Omental fat pad (tissue), 4 donors: ENCODE results near the gene MACC1. TPM values are rescaled to one million over a fixed set of nuclear protein-coding genes. Genes with fewer than 3 reads are reported as not detected.

Experiments
- ATAC-seq: fragments of 150-250 bp; one replicate; pipeline ENCODE4 v1.9.1; 2016; ENCODE audit warnings: mild to moderate bottlenecking, moderate library complexity; ENCODE audit not compliant: low FRiP score
- DNase-seq: peaks from one replicate; pipeline ENCODE4 v3.0.0-alpha.2; 2019; ENCODE audit warnings: low spot score
- total RNA-seq, 4 donors: library from RNA; depleted of rRNA; stranded (reverse); fragments of >200 nt; gene quantifications; one replicate each; pipeline ENCODE4 v1.1.0, GENCODE V29; 2016
- TF ChIP-seq, protein P1 (sequence below), 3 donors: fragments of 450-650 bp; IDR thresholded peaks; one replicate each; pipeline ENCODE4 v1.5.1; 2016 to 2017; ENCODE audit warnings: antibody characterized with exemption in 3 of 3, mild to moderate bottlenecking in 3 of 3, moderate library complexity in 2 of 3

The MACC1 gene
- total RNA-seq, 4 donors from 2014 or later: 0.46 to 5.8 (median 3.2) TPM

DNA sequence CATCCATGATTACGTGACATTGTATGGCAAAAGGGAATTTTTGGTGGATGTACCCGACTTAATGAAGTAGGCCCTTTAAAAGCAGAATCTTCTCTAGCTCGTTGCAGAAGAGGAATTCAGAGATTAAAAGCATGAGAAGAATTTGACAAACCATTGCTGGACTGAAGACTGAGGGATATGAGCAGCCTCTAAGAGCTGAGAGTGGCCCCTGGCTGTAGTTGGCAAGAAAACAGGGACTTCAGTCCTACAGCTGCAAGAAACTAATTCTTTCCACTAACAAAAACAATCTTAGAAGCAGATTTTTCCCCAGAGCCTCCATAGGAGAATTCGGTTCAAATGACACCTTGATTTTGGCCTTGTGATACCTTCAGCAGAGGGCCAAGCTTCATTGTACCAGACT lies 34.1 kb downstream of the MACC1 start:
- DNase-seq: no peak
- ATAC-seq: no peak
- TF ChIP-seq, protein P1, sequence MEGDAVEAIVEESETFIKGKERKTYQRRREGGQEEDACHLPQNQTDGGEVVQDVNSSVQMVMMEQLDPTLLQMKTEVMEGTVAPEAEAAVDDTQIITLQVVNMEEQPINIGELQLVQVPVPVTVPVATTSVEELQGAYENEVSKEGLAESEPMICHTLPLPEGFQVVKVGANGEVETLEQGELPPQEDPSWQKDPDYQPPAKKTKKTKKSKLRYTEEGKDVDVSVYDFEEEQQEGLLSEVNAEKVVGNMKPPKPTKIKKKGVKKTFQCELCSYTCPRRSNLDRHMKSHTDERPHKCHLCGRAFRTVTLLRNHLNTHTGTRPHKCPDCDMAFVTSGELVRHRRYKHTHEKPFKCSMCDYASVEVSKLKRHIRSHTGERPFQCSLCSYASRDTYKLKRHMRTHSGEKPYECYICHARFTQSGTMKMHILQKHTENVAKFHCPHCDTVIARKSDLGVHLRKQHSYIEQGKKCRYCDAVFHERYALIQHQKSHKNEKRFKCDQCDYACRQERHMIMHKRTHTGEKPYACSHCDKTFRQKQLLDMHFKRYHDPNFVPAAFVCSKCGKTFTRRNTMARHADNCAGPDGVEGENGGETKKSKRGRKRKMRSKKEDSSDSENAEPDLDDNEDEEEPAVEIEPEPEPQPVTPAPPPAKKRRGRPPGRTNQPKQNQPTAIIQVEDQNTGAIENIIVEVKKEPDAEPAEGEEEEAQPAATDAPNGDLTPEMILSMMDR (IDR thresholded peaks at IDR 0.05): no peak

DNA sequence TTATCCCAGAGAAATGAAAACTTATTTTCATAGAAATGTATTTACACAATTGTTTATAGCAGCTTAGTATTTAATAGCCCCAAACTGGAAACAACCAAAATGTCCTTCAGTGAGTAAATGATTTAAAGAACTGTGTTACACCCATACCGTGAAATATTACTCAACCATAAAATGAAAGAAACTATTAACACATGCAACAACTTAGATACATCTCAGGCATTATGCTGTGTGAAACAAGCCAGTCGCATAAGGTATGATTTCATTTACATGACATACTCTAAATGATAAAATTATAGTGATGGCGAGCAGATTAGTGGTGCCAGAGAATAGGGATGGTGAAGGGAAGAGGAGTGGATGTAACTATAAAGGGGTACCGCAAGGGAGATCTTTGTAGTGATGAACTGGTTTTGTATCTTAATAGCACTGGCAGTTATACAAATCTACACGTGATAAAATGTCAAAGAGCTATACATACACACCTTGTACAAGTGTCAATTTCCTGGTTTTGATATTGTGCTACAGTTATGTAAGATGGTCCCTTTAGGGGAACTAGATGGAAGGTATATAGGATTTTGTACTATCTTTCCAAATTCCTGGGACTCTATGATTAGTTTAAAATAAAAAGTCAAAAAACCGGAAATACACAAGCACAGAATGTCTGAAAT lies 40.5 kb downstream of the MACC1 start:
- TF ChIP-seq, protein P1 (IDR thresholded peaks at IDR 0.05): no peak
- no peak for ATAC-seq

DNA sequence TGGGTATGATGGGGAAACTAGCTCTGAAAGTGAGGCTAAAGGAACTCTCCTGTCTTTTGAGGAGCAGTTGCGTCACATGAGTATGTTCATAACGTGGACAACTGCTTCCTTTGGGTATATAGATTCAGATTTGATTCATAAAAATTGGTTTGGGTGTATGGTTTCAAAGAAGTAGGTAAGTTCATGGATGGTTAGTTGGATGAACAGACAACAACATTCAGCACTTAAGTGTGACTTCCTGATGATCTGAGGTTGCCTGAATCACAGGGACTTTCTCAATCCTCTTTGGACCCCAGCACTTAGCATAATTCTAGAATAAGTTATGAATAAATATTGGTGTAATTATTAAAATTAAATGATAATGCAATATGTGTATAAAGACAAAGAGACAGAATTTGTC lies 43.4 kb downstream of the MACC1 start:
- ATAC-seq: no peak
- TF ChIP-seq, protein P1 (IDR thresholded peaks at IDR 0.05): no peak
- no peak for DNase-seq

More for the DNA sequence above, 40.5 kb downstream of the MACC1 start:
- no peak for DNase-seq

DNA sequence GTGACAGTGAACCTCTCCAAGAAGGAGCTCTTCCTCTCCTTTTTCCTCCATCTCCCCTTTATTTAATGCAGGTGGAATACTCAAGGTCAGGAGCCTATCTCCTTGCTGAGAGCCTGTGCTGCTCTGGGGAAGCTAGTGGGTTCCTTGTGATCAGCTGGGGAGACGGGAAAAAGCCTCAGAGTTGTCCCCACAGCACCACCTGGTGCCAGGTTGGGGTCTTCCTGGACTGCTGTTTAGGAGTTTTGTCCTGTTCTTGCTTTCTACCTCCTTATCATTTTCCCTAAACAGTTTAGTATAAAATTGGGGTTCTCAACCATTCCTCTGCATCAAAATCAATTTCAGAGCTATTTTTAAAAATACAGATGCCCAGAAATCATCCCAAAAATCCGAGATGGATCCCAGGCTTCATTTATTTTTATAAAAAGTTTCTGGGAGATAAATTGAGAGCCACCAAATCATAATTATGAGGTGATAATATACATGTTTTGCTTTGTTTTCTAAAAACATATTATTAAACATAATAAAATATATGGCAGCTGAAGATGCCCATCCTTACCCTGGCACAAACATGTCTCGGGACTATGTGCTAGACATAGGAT lies 44.3 kb downstream of the MACC1 start:
- ATAC-seq: peak; percentile 80
- TF ChIP-seq, protein P1 (IDR thresholded peaks at IDR 0.05): peak in 1 of 3 donors; percentile 31
- peak; percentile 41 for DNase-seq

DNA sequence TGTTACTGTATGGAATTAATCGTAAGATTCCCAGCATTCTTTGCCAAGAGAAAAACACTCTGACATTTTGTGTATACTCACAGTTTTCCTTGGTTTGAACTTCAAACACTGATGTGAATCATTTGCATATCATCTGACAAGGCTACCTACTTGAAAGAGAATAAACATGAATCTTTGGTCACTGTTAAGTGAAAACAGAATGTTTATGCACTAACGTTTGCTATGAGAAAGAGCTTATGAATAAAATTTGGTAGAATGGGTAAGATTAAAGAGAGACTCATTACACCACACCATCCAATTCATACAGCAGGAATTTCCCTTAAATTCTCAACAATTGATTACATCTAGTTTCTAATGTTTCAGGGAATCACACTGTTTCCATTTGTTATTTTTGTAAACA lies 46.6 kb downstream of the MACC1 start:
- TF ChIP-seq, protein P1 (IDR thresholded peaks at IDR 0.05): no peak
- ATAC-seq (no peak), DNase-seq (no peak)

DNA sequence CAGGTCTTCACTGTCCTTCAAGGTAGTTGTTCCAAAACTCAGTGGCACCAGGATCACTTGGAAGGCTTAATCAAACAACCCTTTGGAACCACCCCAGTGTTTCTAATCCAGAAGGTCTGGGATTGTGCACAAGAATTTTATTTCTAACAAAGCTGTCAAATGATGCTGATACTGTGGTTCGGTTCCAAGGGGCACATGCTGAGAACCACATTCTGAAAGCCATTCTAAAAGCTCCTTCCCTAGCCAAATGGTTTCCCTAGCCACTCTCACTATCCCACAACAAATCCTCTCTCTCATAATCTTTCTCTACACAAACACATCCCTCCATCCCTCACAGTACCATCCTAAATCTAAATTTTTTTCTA lies 52.1 kb downstream of the MACC1 start:
- DNase-seq (no peak), ATAC-seq (no peak)
- TF ChIP-seq, protein P1 (IDR thresholded peaks at IDR 0.05): no peak
